GM08714 (cell line): ENCODE measurements around the gene PATE4.
"Not testable (repeated sequence)": the region's sequence is repeated elsewhere in the genome, so short reads cannot be mapped to it uniquely, and the experiment has no call there.

Experiments
- H3K4me3 ChIP-seq: fragments of 200-500 bp; sonication (Bioruptor generic); 2 replicates; pipeline ENCODE4 v1.5.1; 2014; ENCODE audit warnings: mild to moderate bottlenecking, low read length, inconsistent platforms
- ZNF274 ChIP-seq: IDR thresholded peaks from 2 replicates; pipeline ENCODE4 v1.6.1; 2012; ENCODE audit warnings: mild to moderate bottlenecking, low read depth, low read length

PATE4 gene, protein sequence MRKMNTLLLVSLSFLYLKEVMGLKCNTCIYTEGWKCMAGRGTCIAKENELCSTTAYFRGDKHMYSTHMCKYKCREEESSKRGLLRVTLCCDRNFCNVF

DNA sequence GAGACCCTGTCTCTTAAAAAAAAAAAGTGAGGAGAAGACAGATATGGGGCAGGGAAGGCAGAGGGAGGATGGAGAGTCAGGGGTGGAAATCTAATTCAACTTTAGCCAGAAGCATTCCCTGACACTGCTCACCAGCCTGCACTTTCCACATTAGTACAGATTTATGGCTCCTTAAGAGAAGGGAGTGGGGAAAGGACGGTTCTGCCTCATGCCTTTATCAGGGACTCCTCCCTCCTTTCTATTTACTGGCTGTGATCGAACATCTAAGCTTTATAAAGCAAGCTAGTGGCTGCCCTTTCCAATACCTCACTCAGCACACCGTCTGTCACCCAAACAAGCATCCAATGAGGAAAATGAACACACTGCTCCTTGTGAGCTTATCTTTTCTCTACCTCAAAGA lies at the start of gene PATE4:
Gene PATE4 (plus strand): TSS at position 301 of the 400 bp plus-strand sequence. CDS start 44 bp downstream, at position 345.
- no peak within 1 kb of the TSS for H3K4me3 ChIP-seq
- TF ChIP-seq ZNF274 = no peak

DNA sequence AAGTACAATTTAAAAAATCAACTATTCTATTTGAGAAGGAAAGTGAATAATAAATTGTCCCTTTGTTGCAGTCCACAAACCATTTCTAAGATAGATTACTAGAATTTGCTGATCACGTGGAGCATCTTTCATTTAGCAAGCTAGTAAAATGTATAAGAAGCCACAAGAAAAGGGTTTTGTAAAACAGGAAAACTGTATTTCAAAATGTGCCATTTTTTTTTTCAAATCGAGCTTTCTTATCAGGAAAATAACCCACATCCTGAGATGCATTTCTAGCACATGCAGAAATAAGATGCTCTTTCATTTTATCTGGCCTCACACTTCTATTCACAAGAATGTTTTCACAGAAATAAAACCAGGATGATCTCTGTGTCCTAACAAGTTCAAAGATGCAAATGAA lies 48.4 kb upstream of the PATE4 start:
- no peak overlapping the region for H3K4me3 ChIP-seq
- TF ChIP-seq ZNF274 = no peak

DNA sequence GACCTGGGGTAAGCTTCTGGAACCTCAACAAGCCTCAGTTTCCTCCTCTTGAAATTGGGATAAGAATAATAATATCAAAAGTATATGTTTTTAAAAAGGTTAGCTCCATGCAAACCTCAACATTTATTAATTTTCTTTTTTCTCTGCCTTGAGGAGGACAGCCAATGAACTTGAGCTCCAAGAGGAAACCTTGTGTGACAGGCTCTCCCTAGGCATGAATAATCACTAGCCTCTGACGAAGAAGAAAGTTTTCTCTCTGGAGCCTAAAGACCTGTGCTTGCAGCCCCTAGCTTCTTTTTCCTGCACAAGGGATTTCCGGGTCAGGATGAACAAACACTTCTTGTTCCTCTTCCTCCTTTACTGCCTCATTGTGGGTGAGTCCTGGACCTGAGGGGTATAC lies 45.3 kb upstream of the PATE4 start, which contains the start of gene PATE3:
Gene PATE3 (plus strand): TSS at position 301 of the 400 bp plus-strand sequence. CDS start 25 bp downstream, at position 326.
- TF ChIP-seq ZNF274 = no peak

DNA sequence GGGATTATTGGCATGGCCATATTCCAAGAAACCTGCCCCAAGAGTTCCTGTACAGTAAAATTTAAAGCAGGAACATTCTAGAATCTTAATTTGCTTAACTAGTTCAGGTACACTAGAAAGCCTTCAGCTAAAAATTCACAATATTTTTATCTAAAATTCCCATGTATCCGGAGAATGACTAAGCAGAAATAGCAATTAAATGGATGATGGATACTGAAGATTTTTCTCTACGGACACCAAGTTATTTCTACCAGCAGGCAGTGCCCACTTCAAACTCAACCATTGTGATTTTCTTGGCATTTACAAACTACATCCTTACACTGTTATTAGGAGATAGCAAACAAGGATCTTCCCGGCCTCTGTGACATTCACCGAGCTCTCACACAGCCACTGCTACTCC lies 42.3 kb upstream of the PATE4 start:
- TF ChIP-seq ZNF274 = no peak
- no peak overlapping the region for H3K4me3 ChIP-seq

More for the DNA sequence above, 45.3 kb upstream of the PATE4 start, which contains the start of gene PATE3:
- no peak within 1 kb of the TSS for H3K4me3 ChIP-seq

DNA sequence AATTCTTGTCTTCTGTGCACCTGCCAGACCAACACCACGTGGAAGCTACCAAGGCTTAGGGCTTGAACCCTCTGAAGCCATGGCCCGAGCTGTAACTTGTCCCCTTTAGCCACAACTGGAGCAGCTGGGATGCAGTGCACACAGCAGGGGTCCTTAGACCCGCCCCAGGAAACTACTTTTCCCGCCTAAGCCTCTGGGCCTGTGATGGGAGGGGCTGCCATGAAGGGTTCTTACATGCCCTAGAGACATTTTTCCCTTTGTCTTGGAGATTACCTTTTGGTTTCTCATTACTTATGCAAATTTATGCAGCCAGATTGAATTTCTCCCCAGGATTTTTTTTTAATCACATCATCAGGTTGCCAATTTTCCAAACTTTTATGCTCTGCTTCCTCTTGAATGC lies 35.5 kb upstream of the PATE4 start:
- no peak overlapping the region for H3K4me3 ChIP-seq
- no peak for TF ChIP-seq ZNF274

DNA sequence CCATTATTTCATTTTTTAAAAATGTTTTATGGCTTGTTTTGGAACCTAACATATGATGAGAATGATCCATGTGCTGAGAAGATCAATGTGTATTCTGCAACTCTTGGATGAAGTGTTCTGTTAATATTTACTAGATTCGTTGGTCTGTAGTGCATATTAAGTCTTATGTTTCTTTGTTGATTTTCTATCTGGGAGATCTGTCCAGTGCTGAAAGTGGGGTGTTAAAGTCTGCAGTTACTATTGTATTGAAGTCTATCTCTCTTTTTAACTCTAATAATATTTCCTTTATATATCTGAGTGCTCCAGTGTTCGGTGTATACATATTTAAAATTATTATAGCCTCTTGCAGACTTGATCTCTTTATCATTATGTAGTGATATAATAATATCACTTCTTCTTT lies 33.3 kb upstream of the PATE4 start:
- no peak overlapping the region for H3K4me3 ChIP-seq
- TF ChIP-seq ZNF274 = no peak

DNA sequence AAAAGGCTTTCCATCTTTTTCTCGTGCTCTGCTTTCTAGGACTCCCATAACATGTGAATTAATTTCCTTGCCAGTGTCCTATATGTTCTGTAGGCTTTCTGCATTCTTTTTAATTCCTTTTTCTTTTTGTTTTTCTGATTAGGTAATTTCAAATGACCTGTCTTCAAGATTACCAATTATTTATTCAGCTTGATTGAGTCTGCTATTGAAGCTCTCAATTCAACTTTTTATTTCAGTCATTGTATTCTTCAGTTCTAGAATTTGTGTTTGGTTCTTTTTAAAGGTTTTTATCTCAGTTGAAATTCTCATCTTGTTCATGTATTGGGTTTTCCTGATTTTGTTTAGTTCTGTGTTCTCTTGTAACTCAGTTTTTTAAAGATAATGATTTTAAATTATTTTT lies 30.7 kb upstream of the PATE4 start:
- H3K4me3 ChIP-seq = no peak overlapping the region
- TF ChIP-seq ZNF274 = no peak

DNA sequence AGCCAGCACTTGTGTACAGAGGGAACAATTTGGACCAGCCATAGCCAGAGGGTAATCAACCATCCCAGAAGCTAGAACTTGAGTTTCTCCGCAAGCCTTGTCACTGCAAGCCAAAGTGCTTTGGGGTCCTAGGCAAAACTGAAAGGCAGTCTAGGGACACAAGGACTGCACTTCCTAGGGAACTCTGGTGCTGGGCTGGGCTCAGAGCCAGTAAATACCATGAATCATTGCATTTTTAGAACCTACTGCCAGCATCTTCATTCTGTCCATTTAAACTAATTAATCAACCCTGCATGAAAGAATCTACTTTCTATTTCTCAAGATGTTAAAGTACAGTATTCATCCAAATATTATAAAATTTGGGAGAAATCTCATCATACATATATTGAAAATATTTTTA lies 25.2 kb upstream of the PATE4 start:
- TF ChIP-seq ZNF274 = no peak
- no peak overlapping the region for H3K4me3 ChIP-seq

DNA sequence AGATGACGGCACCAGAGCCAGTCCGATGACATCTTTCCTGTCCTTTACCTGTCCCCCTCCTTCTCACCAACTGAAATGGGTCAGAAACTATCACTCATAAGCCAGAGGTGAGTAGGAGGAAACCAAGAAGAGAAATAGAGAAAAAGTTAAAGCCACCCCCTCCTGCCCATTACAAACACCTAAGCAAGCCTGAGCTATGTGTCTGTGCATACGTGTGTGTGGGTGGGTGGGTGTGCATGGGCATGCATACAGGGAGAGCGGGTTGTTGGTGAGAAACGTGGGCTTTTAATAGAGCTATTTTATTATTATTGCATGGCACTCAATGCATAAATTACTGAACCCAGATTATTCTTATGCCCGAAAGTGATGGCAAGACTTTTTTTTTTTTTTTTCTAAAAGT lies 2.6 kb downstream of the PATE4 start:
- no peak overlapping the region for H3K4me3 ChIP-seq
- no peak for TF ChIP-seq ZNF274

DNA sequence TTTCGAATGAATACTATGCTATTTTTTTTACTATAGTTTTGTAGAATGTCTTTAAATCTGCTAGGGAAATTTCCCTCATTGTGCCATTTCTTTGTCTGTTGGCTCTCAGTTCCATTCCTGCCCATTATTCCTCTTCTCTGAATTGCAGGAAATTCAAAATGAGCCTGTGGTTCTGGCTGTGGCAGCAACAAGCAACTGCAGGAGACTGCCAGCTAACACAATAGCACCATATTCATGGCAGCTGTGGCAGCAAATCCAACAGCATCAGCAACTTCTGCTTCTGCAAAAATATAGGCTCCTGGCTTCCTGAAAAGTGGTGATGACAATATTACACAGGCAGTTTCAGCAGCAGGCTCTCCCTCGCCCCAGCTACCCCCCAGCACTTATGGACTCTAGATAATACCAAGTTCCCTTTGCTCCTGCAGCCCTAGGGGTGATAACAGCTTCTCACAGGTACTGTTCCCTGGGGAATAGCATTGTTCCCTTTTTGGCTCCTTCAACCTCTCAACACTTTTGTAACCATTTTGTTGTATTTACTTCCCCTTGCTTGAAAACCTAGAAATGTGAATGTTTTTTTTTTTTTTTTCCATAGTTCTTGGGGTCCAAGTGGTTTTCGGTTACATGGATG lies 9.3 kb downstream of the PATE4 start:
- TF ChIP-seq ZNF274 = no peak

DNA sequence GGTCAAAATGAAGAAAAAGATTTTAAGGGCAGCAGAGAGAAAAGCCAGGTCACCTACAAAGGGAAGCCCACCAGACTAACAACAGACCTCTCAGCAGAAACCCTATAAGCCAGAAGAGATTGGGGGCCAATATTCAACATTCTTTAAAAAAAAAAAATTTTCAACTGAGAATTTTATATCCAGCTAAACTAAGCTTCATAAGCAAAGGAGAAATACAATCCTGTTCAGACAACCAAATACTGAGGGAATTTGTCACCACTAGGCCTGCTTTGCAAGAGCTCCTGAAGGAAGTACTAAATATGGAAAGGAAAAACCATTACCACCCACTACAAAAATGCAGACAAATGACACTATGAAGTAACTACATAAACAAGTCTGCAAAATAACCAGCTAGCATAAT lies 13.1 kb downstream of the PATE4 start:
- no peak overlapping the region for H3K4me3 ChIP-seq
- no peak for TF ChIP-seq ZNF274

More for the DNA sequence above, 9.3 kb downstream of the PATE4 start:
- H3K4me3 ChIP-seq = no peak overlapping the region

DNA sequence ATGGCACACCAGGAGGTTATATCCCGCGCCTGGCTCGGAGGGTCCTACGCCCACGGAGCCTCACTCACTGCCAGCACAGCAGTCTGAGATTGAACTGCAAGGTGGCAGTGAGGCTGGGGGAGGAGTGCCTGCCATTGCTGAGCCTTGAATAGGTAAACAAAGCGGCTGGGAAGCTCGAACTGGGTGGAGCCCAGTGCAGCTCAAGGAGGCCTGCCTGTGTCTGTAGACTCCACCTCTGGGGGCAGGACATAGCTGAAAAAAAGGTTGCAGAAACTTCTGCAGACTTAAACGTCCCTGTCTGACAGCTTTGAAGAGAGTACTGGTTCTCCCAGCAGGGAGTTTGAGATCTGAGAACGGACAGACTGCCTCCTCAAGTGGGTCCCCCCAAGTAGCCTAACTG lies 24.6 kb downstream of the PATE4 start:
- H3K4me3 ChIP-seq = not testable (repeated sequence)

DNA sequence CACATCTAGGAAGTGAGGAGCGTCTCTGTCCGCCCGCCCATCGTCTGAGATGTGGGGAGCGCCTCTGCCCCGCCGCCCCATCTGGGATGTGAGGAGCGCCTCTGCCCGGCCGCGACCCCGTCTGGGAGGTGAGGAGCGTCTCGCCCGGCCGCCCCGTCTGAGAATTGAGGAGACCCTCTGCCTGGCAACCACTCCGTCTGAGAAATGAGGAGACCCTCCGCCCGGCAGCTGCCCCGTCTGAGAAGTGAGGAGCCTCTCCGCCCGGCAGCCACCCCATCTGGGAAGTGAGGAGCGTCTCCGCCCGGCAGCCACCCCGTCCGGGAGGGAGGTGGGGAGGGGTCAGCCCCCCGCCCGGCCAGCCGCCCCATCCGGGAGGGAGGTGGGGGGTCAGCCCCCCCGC lies 29.7 kb downstream of the PATE4 start:
- H3K4me3 ChIP-seq = not testable (repeated sequence)

DNA sequence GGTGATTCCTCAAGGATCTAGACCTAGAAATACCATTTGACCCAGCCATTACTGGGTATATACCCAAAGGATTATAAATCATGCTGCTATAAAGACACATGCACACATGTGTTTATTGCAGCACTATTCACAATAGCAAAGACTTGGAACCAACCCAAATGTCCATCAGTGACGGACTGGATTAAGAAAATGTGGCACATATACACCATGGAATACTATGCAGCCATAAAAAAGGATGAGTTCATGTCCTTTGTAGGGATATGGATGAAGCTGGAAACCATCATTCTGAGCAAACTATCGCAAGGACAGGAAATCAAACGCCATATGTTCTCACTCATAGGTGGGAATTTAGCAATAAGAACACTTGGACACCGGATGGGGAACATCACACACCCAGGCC lies 32.2 kb downstream of the PATE4 start:
- not testable (repeated sequence) for H3K4me3 ChIP-seq

DNA sequence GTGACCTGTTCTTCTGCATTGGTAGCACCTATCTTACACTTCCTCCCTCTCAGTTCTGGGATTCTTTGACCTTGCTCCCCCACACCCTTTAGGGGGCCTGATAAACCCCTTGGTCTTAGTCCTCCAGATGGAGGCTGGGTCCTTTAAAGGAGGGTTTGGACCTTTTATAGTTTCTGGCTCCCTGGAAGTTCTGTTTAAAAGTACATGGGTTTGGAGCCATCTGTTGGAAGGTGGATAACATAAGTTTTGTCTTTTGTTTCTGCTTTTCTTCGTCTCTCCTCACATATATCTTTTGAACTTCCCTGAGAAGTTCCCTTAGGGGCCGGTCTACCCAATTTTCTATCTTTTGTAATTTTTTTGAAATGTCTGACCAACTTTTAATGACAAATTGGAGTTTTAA lies 36.4 kb downstream of the PATE4 start:
- TF ChIP-seq ZNF274 = no peak
- H3K4me3 ChIP-seq = no peak overlapping the region
